ENCODE results near the gene PLA2R1.

Gene PLA2R1

GRCh38 chr2:160062292-160063005 lies at the start of gene PLA2R1:
Gene PLA2R1, minus strand, starts transcription at chr2:160062615. Its CDS starts 212 bp downstream, at chr2:160062403.
- no peak for DNase-seq (ENCODE audit: low read depth)

DNA sequence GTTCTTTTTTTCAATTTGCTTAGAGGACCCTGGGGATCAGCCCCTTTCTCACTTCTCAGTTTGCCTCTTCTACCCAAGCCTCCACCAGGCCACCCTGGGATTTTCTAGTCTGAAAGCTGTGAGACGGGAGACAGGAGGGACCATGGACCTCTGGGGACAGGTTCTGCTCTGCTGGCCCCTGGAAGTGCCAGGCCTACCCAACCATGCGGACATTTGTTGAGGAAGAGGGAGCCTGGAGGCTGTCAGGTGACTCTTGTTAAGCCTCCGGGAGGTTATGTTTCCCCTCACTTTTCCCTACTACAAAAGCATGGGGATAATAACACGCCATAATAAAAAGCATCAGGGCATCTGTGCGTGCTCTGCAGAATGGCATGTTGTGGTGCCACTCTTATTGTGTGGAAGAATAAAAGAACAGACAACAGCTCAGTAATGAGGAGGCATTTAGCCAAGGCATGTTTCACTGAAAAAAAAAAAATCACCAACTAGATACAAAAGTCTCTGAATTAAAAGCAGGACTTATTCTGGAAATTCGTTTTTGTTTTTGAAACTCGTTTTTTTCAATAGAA lies 48.3 kb upstream of the PLA2R1 start:
- no peak for DNase-seq (ENCODE audit: low read depth)

DNA sequence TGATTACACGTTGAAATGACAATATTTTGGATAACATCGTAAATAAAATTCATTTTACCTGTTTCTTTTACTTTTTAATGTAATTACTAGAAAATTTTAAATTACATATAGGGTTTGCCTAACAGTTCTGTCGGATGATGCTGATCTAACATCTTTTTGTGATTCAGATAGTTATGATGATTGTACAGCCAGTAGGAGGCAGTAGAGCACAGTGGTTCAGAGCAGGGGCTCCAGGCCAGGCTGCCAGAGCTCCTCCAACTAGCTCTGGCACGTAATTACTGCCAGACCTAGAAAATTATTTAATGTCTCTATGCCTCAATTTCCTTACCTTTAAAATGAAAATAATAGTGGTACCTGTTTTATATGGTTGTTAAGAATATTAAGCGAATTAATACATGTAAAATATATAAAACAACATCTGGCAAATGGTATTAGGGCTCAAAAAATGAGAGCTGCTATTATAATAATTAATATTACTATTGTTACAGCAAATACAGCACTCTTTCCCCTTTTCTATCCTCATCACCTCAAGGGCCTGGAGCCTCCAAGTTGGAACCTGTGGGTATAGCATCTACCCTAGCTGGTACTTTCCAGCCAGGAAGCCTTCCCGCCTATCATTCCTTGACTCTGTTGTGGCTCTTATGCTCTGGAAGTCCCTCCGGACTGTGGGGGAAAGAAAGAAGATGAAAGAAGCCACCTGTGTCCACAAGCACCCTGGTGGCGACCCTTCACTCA lies 47.7 kb upstream of the PLA2R1 start:
- DNase-seq (ENCODE audit: low read depth): peak; percentile 18

DNA sequence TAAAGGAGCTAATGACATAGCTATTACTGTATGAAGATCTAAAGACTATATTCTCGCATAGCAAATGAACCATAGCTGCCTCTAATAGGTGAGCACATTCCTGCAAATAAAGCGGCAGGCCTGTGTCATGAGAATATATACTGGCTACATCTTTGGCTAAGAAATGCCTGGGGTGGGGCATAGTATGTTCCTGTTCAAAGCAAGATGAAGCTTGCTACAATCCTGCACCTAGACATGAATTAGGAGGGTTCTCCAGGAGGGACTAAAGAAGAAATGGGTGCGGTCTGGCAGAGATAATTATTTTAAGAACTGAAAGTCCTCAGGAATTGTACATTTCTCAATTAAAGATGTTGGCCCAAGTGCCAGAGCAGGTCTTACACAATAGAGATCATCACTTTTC lies 46.8 kb upstream of the PLA2R1 start:
- no peak for DNase-seq (ENCODE audit: low read depth)

- DNase-seq (ENCODE audit: low read depth): no peak
Observed at GRCh38 chr2:160108646-160109045, 46.2 kb upstream of the PLA2R1 start.

GRCh38 chr2:160105366-160105765 lies 43.0 kb upstream of the PLA2R1 start:
- DNase-seq (ENCODE audit: low read depth): no peak

GRCh38 chr2:160104115-160104514 lies 41.7 kb upstream of the PLA2R1 start:
- no peak for DNase-seq (ENCODE audit: low read depth)

DNA sequence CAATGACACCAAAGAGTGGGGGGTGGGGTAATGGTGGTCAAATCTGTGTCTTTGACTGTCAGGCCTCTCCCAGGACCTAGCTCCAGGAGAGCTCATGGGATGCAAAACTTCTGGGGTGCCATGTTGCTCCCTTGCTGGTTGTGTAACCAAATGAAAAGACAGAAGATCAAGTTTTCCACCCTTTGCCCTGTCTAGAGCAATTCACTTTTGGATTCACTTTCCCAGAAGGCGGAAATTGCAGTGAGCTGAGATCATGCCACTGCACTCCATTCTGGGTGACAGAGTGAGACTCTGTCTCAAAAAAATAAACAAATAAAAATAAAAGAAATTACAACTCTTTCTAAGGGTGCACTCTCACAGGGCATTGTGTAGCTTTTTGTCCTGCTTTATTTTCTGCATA lies 34.9 kb upstream of the PLA2R1 start:
- no peak for DNase-seq (ENCODE audit: low read depth)

DNA sequence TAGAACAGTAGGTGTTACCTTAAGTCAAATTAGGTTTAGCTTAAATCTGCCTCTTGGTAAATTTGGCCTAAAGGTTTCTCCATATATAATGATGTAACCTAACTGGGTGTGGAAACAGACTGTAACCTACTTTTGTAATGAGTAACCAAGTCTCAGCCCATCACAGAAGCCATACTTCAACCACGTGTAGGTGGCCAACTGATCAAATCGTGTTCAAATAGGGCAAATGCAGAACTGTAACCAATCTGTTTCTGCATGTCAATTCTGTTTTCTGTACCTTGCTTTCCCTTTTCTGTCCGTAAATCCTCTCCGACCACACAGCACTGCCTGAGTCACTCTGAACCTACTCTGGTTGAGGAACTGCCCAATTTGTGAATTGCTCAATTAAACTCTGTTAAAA lies 34.0 kb upstream of the PLA2R1 start:
- DNase-seq (ENCODE audit: low read depth): no peak

DNA sequence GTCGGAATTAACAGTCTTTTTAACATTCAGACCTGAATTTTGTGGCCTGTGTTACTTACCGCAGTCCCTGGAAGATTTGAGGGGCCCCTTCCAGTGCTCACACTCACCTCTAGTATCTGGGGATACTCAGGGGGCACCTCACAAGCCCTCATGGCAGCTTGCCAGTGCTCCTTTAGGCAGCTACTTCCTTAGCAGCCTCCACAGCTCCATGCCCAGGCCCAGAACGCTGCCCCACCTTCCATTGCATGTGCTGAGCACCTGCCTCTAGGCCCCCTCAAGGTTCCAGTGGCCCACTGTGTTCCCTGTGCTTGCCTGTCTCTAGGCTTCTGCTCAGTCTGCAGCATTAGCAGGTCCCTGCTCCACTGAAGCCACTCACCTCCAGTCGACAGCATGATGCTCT lies 30.0 kb upstream of the PLA2R1 start:
- DNase-seq (ENCODE audit: low read depth): no peak

DNA sequence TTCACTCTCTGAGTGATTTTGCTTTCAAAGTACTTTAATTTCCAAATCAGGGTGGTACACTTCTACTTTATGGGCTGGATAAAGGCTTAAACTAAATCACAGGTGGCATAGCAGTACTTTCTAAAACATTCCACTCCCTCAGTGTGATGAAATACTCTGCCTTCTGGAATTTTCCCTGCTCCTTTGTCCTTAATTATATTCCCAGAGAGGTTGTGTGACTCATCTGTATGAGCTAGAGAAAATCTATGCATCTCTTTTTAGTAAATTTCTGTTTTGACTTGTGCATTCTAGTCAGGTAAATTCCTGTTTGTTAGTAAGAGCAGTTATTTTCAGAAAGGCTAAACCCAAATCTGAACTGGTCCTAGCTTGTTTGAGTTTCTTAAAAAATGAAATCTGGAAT lies 29.0 kb upstream of the PLA2R1 start:
- no peak for DNase-seq (ENCODE audit: low read depth)

DNA sequence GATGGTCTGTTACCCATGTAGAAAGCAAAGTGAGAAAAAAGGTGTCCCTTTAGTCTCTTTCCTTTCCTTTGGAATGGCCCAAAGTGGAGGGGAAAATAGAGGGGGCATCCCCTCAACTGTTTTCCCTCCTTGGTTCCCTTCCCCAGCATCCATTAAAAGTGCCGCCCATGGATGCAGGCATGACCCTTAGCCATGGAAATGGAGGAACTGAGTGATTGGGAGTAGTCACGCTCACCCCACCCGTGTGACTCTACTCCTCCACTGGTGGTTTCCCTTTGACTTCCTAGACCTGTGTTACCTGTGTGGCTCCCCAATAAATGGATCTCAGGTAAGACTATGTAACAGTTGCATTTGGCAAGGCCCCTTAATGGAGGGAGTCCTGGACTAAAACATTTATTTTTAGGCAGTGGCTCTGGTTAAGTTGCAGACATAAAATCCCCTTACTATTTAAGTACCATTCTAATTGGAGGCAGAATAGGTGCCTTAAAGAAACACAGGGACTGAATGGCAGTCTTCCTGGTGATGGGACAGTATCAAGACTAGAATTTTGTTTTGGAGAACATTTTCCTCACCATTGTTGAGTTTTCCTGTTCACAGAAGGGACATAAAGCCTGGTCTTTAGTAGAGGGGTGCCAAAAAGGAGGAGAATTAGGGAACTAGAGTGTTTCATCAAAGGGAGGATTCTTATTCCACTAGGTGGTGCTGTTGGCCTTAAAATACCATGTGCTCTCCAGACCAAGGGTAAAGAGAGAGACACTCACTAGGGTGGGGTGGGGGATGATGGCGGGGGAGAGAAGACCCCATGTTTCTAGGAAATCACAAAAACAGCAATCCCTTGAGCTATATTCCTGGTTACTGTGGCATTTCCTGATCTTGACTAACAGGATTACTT lies 25.7 kb upstream of the PLA2R1 start:
- no peak for DNase-seq (ENCODE audit: low read depth)

- DNase-seq (ENCODE audit: low read depth): no peak
Observed at GRCh38 chr2:160085662-160086061, 23.2 kb upstream of the PLA2R1 start.

DNA sequence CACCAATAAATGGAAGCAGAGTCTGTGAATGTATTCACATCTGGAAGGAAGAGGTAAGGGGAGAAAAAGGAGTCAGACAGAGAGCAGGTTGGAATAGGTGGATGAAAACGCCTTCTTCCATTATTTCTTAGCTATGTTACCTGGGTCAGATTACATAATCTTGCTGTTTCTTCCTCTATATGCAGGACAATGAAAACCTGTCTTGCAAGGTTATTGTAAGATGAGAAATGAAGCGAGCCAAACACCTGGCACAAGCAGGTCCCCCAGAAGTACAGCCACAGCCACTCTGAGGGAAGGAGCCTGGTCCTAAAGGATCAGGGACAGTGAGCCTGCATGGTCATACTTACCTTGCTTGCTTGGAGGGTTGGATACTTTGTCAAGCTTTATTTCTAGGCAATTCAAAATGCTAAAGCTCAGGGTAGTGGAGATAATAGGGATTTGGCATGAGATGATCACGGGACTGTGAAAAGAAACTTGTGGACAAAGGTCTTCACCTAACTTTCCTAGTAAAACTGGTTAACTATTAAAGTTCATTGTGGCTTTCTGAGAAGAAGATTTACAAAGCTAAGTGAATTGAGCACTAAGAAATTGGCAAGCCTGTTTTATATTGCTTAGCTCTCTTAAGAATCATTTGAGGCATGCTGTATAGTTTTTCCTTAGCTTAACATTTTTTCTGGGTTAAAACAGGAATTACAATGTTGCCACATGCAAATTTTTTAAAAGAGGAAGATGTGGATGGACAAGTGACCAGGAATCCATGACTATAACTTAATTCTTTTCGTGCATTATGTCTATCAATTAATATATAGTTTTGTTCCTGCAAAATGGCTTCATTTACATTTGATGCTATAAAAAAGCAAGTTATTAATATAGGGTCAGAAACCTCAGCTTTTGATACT lies 15.7 kb upstream of the PLA2R1 start:
- no peak for DNase-seq (ENCODE audit: low read depth)

GRCh38 chr2:160076914-160077313 lies 14.5 kb upstream of the PLA2R1 start:
- no peak for DNase-seq (ENCODE audit: low read depth)

- no peak for DNase-seq (ENCODE audit: low read depth)
Observed at GRCh38 chr2:160076241-160076640, 13.8 kb upstream of the PLA2R1 start.

DNA sequence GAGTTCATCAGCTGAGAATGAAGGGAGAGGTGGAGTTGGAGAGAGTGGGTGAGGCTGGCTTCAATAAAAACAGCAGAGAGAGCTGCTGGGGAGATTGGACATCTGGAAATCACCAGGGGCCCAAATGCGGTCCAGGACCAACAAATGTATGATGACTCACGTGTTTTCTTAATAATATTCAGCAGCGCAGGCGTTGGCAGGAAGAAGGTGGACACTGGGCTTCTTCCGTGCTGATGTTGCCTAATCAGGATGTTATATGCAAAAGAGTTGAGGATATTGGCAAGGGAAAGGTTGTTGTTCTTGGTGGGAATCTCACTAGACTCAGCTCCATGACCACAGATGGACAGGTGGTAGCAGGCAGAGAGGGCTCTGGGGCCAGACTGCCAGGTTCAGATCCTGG lies 12.8 kb upstream of the PLA2R1 start:
- no peak for DNase-seq (ENCODE audit: low read depth)

GRCh38 chr2:160073284-160073888 lies 11.0 kb upstream of the PLA2R1 start:
- DNase-seq (ENCODE audit: low read depth): no peak

DNA sequence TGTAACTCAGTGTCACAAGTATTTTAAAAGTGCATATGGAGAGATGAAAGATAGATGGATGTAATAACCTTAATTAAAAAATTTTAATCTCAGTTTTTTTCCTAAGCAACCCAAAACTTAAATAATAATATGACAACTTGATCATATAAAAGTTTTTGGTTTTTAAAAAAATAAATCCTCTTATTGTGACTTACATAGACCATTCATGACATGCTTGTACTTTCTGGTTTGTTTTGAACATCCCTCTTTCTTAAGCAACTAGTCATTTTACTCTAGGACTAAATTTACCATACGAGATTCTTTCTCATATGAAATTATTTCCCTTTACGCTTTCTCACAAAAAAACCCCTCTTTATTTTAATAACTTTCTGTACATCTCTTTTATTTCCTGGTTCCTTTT lies 6.5 kb upstream of the PLA2R1 start:
- no peak for DNase-seq (ENCODE audit: low read depth)

- DNase-seq (ENCODE audit: low read depth): no peak
Observed at GRCh38 chr2:160064916-160065315, 2.5 kb upstream of the PLA2R1 start.
